ENCODE data around the gene UFSP2. TPM values are rescaled to one million over a fixed set of nuclear protein-coding genes. Genes with fewer than 3 reads are reported as not detected.

The UFSP2 gene
- polyA plus RNA-seq, 4 donors = 57.8 to 86.3 (median 75.6) TPM

DNA sequence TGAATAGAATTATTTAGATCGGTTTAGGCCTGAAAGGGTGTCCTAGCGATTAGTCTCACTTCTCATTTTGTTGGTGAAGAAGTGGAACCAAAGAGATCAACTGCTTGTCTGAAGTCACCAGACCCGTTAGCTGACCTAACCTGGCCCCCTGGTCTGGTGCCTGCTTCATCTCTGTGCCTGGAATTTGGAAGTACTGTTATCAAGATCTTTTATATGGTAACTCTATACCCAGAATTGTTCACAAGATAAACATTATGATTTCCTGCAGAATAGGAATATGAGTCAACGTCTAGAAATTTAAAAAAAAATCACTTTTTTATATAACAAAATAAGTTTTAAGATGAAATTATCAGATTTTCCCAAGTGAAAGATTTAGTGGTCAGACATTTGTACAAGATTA lies 67.2 kb downstream of the UFSP2 start:
- no peak for DNase-seq (ENCODE audit: low read depth in 4 of 4, low spot score in 3 of 4)

GRCh38 chr4:185357733-185358440 lies 67.9 kb downstream of the UFSP2 start:
- DNase-seq (ENCODE audit: low read depth in 4 of 4, low spot score in 3 of 4) = no peak

DNA sequence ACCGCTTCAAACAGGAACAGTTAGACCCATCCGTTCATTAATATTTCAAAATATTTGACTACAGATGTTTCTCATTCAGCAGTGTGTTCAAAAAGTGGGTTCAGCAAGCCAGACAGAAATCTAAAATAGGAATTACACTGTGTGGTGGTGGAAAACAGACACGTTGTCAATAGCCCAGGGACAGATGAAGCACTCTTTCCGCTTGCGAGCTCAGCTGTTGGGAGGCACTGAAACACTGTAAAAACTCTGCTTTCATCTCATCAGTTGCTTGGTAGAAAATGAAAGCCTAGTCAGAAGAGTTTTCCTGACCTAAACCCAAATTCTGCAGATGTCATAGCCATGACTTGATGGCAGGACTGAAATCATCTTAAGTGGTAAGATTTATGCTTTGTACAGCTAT lies 68.6 kb downstream of the UFSP2 start:
- no peak for DNase-seq (ENCODE audit: low read depth in 4 of 4, low spot score in 3 of 4)

DNA sequence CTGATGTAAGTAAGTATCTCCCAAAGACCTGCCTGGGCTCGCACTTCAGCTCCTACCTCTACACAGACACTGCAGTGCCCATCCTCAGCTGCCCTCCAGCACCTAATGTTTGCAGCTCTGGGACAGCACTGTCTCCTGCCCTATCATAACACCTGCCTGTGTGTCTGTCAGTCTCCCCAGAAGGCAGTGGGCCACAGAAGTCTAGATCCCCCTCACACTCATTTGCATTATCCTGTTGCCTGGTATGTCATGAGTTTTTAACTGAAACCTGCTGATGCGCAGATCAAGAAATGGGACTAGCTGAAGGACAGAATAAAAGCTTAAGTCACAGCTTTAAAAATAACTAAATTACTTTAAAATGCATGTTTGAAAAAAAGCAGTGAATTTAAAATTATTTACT lies 73.0 kb downstream of the UFSP2 start:
- DNase-seq (ENCODE audit: low read depth in 4 of 4, low spot score in 3 of 4) = no peak

- DNase-seq (ENCODE audit: low read depth in 4 of 4, low spot score in 3 of 4) = no peak
These were observed 73.6 kb downstream of the UFSP2 start for GRCh38 chr4:185352202-185352601.

DNA sequence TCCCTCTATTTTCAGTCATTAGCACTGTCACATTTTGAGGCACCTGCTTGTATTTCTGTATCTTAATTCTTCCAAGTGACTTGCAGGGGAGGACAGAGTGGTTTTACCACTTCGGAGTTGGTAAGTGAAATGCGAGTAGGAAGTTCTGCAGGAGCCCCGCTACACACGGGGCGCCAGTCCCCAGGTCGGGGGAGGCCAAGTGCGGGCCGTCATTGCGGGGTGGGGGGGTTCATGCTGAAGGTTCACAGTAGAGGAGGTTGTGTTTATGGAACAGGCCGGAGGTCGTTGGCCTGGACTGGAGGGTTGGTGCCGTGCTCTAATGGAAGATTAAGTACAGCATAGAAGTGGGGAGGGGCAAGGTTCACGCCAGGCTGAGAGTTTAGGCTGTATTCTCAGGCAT lies 74.1 kb downstream of the UFSP2 start:
- no peak for DNase-seq (ENCODE audit: low read depth in 4 of 4, low spot score in 3 of 4)

Other genes with a start within 250 kb of the UFSP2 start
- 10 to 100 TPM; 42.9 to 62.8 (median 55.1) TPM for gene CFAP97, start 222.0 kb downstream of the UFSP2 start, polyA plus RNA-seq (ENCODE audit: insufficient read length in 4 of 4)
- 10 to 100 TPM; 24.3 to 27.9 (median 25.1) TPM for gene SNX25, start 216.4 kb downstream of the UFSP2 start, polyA plus RNA-seq (ENCODE audit: insufficient read length in 4 of 4)
- gene LRP2BP, start 30.0 kb downstream of the UFSP2 start, polyA plus RNA-seq (ENCODE audit: insufficient read length in 4 of 4) = 1 to 10 TPM; 2.7 to 3.5 (median 3.1) TPM
- 10 to 100 TPM in 3 of 4 donors, 1 to 10 TPM in 1; 10.0 to 15.3 (median 12.1) TPM for gene ANKRD37, start 29.1 kb downstream of the UFSP2 start, polyA plus RNA-seq (ENCODE audit: insufficient read length in 4 of 4)
- 1 to 10 TPM; 2.2 to 2.7 (median 2.5) TPM for gene CCDC110, start 45.8 kb upstream of the UFSP2 start, polyA plus RNA-seq (ENCODE audit: insufficient read length in 4 of 4)
- gene PDLIM3, start 109.5 kb upstream of the UFSP2 start, polyA plus RNA-seq (ENCODE audit: insufficient read length in 4 of 4) = 1 to 10 TPM; 3.8 to 7.2 (median 4.2) TPM